Right kidney (tissue), 1 donor: ENCODE results near the gene LONP2.
"Not testable (repeated sequence)": the region's sequence is repeated elsewhere in the genome, so short reads cannot be mapped to it uniquely, and the experiment has no call there.

Source experiments
- DNase-seq: peaks from one replicate; pipeline ENCODE4 v3.0.0-alpha.2; 2016

Gene LONP2

GRCh38 chr16:48284772-48285409, 40.8 kb downstream of the LONP2 start:
- no peak for DNase-seq

- DNase-seq = no peak
These were observed 43.1 kb downstream of the LONP2 start for GRCh38 chr16:48287239-48287638.

GRCh38 chr16:48291303-48291702, 47.2 kb downstream of the LONP2 start:
- DNase-seq = no peak

GRCh38 chr16:48291754-48292153, 47.7 kb downstream of the LONP2 start:
- DNase-seq = no peak

- no peak for DNase-seq
These were observed 48.4 kb downstream of the LONP2 start for GRCh38 chr16:48292452-48292851.

- no peak for DNase-seq
These were observed 50.6 kb downstream of the LONP2 start for GRCh38 chr16:48294724-48295123.

GRCh38 chr16:48295488-48296281, 51.6 kb downstream of the LONP2 start:
- DNase-seq = no peak

- no peak for DNase-seq
These were observed 55.4 kb downstream of the LONP2 start for GRCh38 chr16:48299471-48299870.

- no peak for DNase-seq
These were observed 56.3 kb downstream of the LONP2 start for GRCh38 chr16:48300391-48300856.

- DNase-seq = no peak
These were observed 64.4 kb downstream of the LONP2 start for GRCh38 chr16:48308535-48308934.

GRCh38 chr16:48310908-48311641, 67.0 kb downstream of the LONP2 start:
- no peak for DNase-seq

GRCh38 chr16:48313905-48314304, 69.8 kb downstream of the LONP2 start:
- not testable (repeated sequence) for DNase-seq

- DNase-seq = no peak
These were observed 72.9 kb downstream of the LONP2 start for GRCh38 chr16:48317026-48317425.

GRCh38 chr16:48317614-48318315, 73.7 kb downstream of the LONP2 start:
- DNase-seq = no peak

- no peak for DNase-seq
These were observed 74.5 kb downstream of the LONP2 start for GRCh38 chr16:48318630-48319029.

- no peak for DNase-seq
These were observed 77.4 kb downstream of the LONP2 start for GRCh38 chr16:48321317-48322036.

- no peak for DNase-seq
These were observed 80.0 kb downstream of the LONP2 start for GRCh38 chr16:48323783-48324775.

GRCh38 chr16:48326915-48327314, 82.8 kb downstream of the LONP2 start:
- no peak for DNase-seq

- no peak for DNase-seq
These were observed 85.0 kb downstream of the LONP2 start for GRCh38 chr16:48329138-48329537.

GRCh38 chr16:48330189-48330840, 86.2 kb downstream of the LONP2 start:
- DNase-seq = no peak
